Naive thymus-derived CD8-positive, alpha-beta T cell (primary cell): ENCODE results near the gene RAB38. TPM values are rescaled to one million over a fixed set of nuclear protein-coding genes. Genes with fewer than 3 reads are reported as not detected.

ENCODE experiments used
- ATAC-seq, 2 donors: fragments of 150-1000 bp; cut with Tn5 transposase in 1 of 2; sonication (Bioruptor Pico), chemical (Tn5 transposase) in 1 of 2; 1 replicate in 1 of 2; 2 replicates in 1 of 2; pipeline ENCODE4 v1.10.0; 2021; ENCODE audit warnings: mild to moderate bottlenecking in 2 of 2, moderate library complexity in 2 of 2
- POLR2A ChIA-PET: fragments of 350-600 bp; sonication (Branson Sonifier 250); formaldehyde crosslinking; loops from one replicate; lab custom pipeline; 2021; ENCODE audit warnings: antibody characterized with exemption; lab: Charles Lee
- DNase-seq, 10 donors: peaks; one replicate each; pipeline versions ENCODE4 v3.0.0 to v3.0.0-alpha.2; 2020 to 2022
- H3K27ac Mint-ChIP-seq, 10 donors: one replicate each; pipeline ENCODE4 v1.8.0; 2020 to 2022; ENCODE audit warnings: mild to moderate bottlenecking in 10 of 10, mixed read lengths in 10 of 10, moderate library complexity in 4 of 10, inconsistent platforms in 1 of 10
- H3K27me3 Mint-ChIP-seq, 5 donors: one replicate each; pipeline ENCODE4 v1.8.0; 2021 to 2022; ENCODE audit warnings: mixed read lengths in 5 of 5
- H3K36me3 Mint-ChIP-seq, 3 donors: one replicate each; pipeline ENCODE4 v1.8.0; 2020 to 2022; ENCODE audit warnings: mixed read lengths in 3 of 3, mild to moderate bottlenecking in 2 of 3, inconsistent platforms in 1 of 3
- H3K4me1 Mint-ChIP-seq, 4 donors: one replicate each; pipeline ENCODE4 v1.8.0; 2021 to 2022; ENCODE audit warnings: mixed read lengths in 4 of 4
- H3K4me3 Mint-ChIP-seq, 10 donors: one replicate each; pipeline ENCODE4 v1.8.0; 2020 to 2022; ENCODE audit warnings: mild to moderate bottlenecking in 10 of 10, mixed read lengths in 10 of 10, moderate library complexity in 6 of 10, inconsistent platforms in 1 of 10
- H3K9me3 Mint-ChIP-seq, 9 donors: one replicate each; pipeline ENCODE4 v1.8.0; 2020 to 2022; ENCODE audit warnings: mixed read lengths in 9 of 9, mild to moderate bottlenecking in 3 of 9, inconsistent platforms in 1 of 9, moderate library complexity in 1 of 9
- polyA plus RNA-seq, 3 donors: library from polyadenylated mRNA; unstranded; fragments of 300-500 nt; fragmentation: Illumina TruSeq; gene quantifications; one replicate each; pipeline ENCODE4 v1.2.3, GENCODE V29; 2021
- total RNA-seq, 8 experiments: library from RNA in 2 of 8; stranded (reverse) in 2 of 8; gene quantifications; one replicate each; pipeline ENCODE4 v1.2.3 and lab custom pipeline; 2021 to 2026

RAB38 gene
- total and polyA plus RNA-seq, 5 experiments from 2014 or later, result 0.75 to 1.0 (median 0.83) TPM; not detected in 1

DNA sequence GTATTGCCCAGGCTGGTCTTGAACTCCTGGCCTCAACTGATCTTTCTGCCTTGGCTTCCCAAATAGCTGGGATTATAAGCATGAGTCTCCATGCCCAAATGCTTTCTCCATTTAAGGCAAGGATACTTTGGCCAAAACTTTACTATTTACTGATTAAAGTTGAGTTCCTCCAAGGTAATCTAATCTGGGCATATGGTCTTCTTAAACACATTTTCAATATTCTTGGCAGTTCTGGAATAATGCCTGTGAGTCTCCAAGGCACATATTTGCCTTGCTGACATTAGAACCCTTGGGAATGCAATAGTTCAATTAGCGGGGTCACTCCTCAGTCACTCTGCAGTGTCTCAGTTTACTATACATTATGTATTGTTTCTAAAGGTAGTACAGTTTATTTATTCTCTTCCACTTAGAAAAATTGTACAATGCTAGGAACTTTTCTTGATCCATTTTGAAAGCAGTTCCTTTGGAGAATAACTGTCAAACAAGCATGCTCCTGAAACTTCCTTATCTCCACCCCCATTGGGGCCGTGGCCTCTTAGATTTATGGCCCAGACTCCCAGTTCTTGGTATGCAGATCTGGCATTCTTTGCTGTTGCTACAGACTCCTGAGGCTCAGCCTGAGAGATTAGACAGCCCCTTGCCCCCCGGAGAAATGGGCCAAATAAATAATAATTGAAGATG lies 13.1 kb upstream of the RAB38 start:
- peaks cover 0 to 4% (median 1%) of the 10 kb centered on the region in 5 donors for H3K27me3 Mint-ChIP-seq
- H3K9me3 Mint-ChIP-seq, result peaks cover 0 to 17% (median 3%) of the 10 kb centered on the region in 9 donors
- POLR2A ChIA-PET, result no interaction called here
- no peak for ATAC-seq
- no peak overlapping the region for H3K27ac Mint-ChIP-seq
- H3K4me1 Mint-ChIP-seq, result no peaks in the 10 kb centered on the region
- no peak for DNase-seq
- H3K4me3 Mint-ChIP-seq, result no peak overlapping the region
- H3K36me3 Mint-ChIP-seq, result peaks cover 0 to 7% (median 2%) of the 10 kb centered on the region in 3 donors

- DNase-seq (no peak), ATAC-seq (no peak)
- POLR2A ChIA-PET, result no interaction called here
- Mint-ChIP-seq H3K36me3 (peaks cover 0 to 7% (median 2%) of the 10 kb centered on the region in 3 donors), H3K9me3 (peaks cover 0 to 12% (median 3%) of the 10 kb centered on the region in 9 donors), H3K27ac (no peak overlapping the region), H3K4me1 (peaks cover 0 to 8% (median 0%) of the 10 kb centered on the region in 4 donors), H3K27me3 (peaks cover 0 to 5% (median 2%) of the 10 kb centered on the region in 5 donors), H3K4me3 (no peak overlapping the region)
Observed at GRCh38 chr11:88183233-88183632, 8.0 kb upstream of the RAB38 start.

DNA sequence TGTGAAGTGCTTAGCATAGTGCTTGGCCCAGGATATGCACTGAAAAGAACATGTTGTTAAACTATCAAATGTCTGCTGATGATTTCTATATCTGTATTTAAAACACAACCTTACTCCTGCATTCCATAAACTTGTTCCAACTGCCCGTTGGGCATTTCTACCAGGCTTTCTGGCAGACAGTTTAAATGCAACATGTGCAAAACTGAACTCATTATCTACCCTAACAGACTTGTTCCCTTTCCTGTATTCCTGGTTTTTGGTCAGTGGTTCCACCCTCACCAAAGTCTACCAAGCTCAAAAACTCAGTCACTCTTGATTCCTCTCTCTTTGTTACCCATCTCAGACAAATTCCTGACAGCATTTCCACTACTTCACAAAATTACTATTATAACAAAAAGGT lies 6.5 kb upstream of the RAB38 start:
- ATAC-seq (no peak), DNase-seq (no peak)
- Mint-ChIP-seq H3K27ac (no peak overlapping the region), H3K36me3 (peaks cover 0 to 7% (median 0%) of the 10 kb centered on the region in 3 donors), H3K27me3 (peaks cover 0 to 5% (median 4%) of the 10 kb centered on the region in 5 donors), H3K4me3 (no peak overlapping the region), H3K9me3 (peaks cover 0 to 8% (median 0%) of the 10 kb centered on the region in 9 donors), H3K4me1 (peaks cover 0 to 8% (median 0%) of the 10 kb centered on the region in 4 donors)
- POLR2A ChIA-PET, result no interaction called here

GRCh38 chr11:88179971-88180629 lies 4.9 kb upstream of the RAB38 start:
- POLR2A ChIA-PET, result no interaction called here
- peaks cover 0 to 2% (median 0%) of the 10 kb centered on the region in 9 donors for H3K9me3 Mint-ChIP-seq
- DNase-seq, result no peak
- no peaks in the 10 kb centered on the region for H3K36me3 Mint-ChIP-seq
- H3K4me3 Mint-ChIP-seq, result no peak overlapping the region
- H3K27me3 Mint-ChIP-seq, result peaks cover 0 to 7% (median 4%) of the 10 kb centered on the region in 5 donors
- ATAC-seq, result no peak
- no peak overlapping the region for H3K27ac Mint-ChIP-seq
- H3K4me1 Mint-ChIP-seq, result peaks cover 0 to 17% (median 2%) of the 10 kb centered on the region in 4 donors

GRCh38 chr11:88179141-88179540 lies 3.9 kb upstream of the RAB38 start:
- Mint-ChIP-seq H3K9me3 (no peaks in the 10 kb centered on the region), H3K27ac (peak overlapping the region in 2 of 10 donors; percentile 11 to 32), H3K36me3 (no peaks in the 10 kb centered on the region), H3K4me3 (no peak overlapping the region), H3K27me3 (peaks cover 0 to 10% (median 4%) of the 10 kb centered on the region in 5 donors), H3K4me1 (peaks cover 2 to 27% (median 10%) of the 10 kb centered on the region in 4 donors)
- POLR2A ChIA-PET, result no interaction called here
- ATAC-seq (no peak), DNase-seq (no peak)

DNA sequence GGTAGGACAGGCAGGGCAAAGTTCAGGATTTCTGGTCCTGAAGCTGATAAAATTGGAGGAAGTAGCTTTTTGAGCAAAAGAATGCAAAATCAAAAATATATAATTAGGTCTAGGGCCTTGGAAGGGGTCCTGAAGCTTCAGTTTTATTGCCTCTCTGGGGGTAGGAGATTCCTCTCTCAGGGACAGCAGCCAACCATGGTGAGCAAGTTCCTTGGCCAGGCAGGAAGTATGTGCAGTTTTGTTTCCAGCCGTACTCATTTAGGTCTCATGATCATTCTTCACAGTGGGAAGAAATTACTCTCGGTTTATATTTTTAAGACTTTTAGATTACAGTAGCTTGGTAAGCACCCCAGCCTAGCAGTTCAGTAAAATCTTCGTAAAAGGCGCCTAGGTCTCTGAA lies 2.9 kb upstream of the RAB38 start:
- H3K4me1 Mint-ChIP-seq, result peaks cover 2 to 30% (median 10%) of the 10 kb centered on the region in 4 donors
- POLR2A ChIA-PET, result no interaction called here
- H3K27ac Mint-ChIP-seq, result no peak overlapping the region

DNA sequence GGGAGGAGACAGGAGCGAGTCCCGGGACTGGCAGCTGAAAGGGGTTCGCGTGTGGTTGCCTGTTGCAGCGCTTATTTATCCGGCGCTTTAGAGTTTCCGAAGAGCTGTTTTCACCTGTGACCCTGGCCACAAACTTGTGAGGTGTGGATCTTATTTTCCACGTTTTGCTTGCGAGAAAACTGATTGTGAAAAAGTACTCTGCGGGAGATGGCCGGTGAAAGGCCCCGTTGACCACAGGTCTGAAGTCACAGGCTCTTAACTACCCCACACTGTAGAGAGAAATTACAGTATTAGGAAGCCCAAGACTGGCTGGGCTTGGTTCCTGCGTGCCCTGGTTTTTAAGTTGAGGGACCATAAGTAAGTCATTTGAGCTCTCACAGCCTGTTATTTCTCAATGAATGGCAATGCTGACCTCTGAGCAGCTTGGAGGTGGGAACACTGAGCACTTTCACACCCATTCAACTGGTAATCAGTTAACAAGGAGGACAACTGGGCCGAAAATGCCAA lies 379 bp upstream of the RAB38 start:
- Mint-ChIP-seq H3K9me3 (no peaks in the 10 kb centered on the region), H3K4me1 (peaks cover 2 to 30% (median 10%) of the 10 kb centered on the region in 4 donors), H3K4me3 (peak overlapping the region in 9 of 10 donors; percentile 8 to 84 (median 71)), H3K36me3 (no peaks in the 10 kb centered on the region), H3K27ac (no peak overlapping the region), H3K27me3 (peaks cover 0 to 11% (median 2%) of the 10 kb centered on the region in 5 donors)
- POLR2A ChIA-PET, result interaction anchor here (0.6 kb wide), 1 partner anchor 172 kb away, joined by 4 read pairs; no protein-coding TSS in a partner anchor
- DNase-seq, result no peak
- peak in 1 of 2 donors; percentile 10 for ATAC-seq

More for the DNA sequence above, 2.9 kb upstream of the RAB38 start:
- Mint-ChIP-seq H3K9me3 (no peaks in the 10 kb centered on the region), H3K27me3 (peaks cover 0 to 11% (median 3%) of the 10 kb centered on the region in 5 donors), H3K4me3 (no peak overlapping the region), H3K36me3 (no peaks in the 10 kb centered on the region)
- ATAC-seq, result no peak
- DNase-seq, result no peak

- POLR2A ChIA-PET, result no interaction called here
- H3K4me1 Mint-ChIP-seq, result peaks cover 2 to 27% (median 10%) of the 10 kb centered on the region in 4 donors
- H3K4me3 Mint-ChIP-seq, result peak overlapping the region in 7 of 10 donors; percentile 8 to 84 (median 78)
- no peak for ATAC-seq
- peaks cover 0 to 11% (median 4%) of the 10 kb centered on the region in 5 donors for H3K27me3 Mint-ChIP-seq
- no peak for DNase-seq
- no peaks in the 10 kb centered on the region for H3K9me3 Mint-ChIP-seq
- H3K27ac Mint-ChIP-seq, result no peak overlapping the region
- no peaks in the 10 kb centered on the region for H3K36me3 Mint-ChIP-seq
Observed at GRCh38 chr11:88173956-88174355, 1.3 kb downstream of the RAB38 start.

- POLR2A ChIA-PET, result no interaction called here
- ATAC-seq, result no peak
- Mint-ChIP-seq H3K27me3 (peaks cover 0 to 9% (median 7%) of the 10 kb centered on the region in 5 donors), H3K4me3 (no peak overlapping the region), H3K27ac (no peak overlapping the region), H3K36me3 (no peaks in the 10 kb centered on the region), H3K9me3 (no peaks in the 10 kb centered on the region), H3K4me1 (peaks cover 2 to 22% (median 10%) of the 10 kb centered on the region in 4 donors)
- DNase-seq, result no peak
Observed at GRCh38 chr11:88171982-88172381, 3.3 kb downstream of the RAB38 start.

DNA sequence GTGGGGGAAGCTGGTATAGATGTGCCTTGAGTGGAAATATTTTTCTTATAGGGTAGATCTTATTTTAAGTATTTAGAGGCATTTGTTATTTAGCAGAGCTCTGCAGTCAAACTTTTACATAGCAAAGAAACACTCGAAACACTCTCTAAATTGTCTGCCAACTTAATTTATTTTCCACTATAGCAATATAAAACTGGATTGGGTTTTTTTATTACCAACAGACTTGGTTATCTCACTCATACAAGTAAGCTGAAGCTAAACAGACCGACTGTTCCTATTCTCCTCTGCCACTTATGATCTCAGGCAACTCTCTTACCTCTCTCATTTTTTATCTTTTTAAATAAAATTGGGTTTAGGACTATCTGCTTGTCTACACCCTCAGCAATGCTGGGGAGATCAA lies 4.6 kb downstream of the RAB38 start:
- Mint-ChIP-seq H3K4me3 (no peak overlapping the region), H3K27me3 (peaks cover 0 to 9% (median 7%) of the 10 kb centered on the region in 5 donors), H3K27ac (no peak overlapping the region), H3K4me1 (peaks cover 2 to 17% (median 10%) of the 10 kb centered on the region in 4 donors), H3K36me3 (no peaks in the 10 kb centered on the region), H3K9me3 (no peaks in the 10 kb centered on the region)
- DNase-seq (no peak), ATAC-seq (no peak)
- POLR2A ChIA-PET, result no interaction called here

DNA sequence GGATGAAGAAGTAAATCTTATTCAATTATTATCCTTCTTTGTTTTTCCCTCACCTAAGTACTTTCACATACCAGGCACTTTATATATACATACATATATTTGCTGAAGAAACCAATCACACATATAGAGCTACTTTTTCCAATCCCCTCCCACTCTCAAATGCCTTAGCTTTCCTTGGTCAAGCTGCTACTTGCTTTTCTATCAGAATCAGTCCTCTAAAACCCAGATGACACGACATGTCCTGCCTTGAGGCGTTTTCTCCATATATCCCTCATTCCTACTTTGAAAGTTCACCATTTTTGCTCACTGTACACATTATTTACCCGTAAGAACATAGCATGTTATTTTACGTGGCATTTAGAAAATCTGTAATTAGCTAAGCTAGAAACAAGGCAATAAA lies 5.4 kb downstream of the RAB38 start:
- Mint-ChIP-seq H3K27ac (no peak overlapping the region), H3K4me3 (no peak overlapping the region), H3K27me3 (peaks cover 0 to 9% (median 7%) of the 10 kb centered on the region in 5 donors), H3K9me3 (no peaks in the 10 kb centered on the region), H3K36me3 (no peaks in the 10 kb centered on the region), H3K4me1 (peaks cover 2 to 11% (median 7%) of the 10 kb centered on the region in 4 donors)
- ATAC-seq (no peak), DNase-seq (no peak)
- POLR2A ChIA-PET, result no interaction called here

DNA sequence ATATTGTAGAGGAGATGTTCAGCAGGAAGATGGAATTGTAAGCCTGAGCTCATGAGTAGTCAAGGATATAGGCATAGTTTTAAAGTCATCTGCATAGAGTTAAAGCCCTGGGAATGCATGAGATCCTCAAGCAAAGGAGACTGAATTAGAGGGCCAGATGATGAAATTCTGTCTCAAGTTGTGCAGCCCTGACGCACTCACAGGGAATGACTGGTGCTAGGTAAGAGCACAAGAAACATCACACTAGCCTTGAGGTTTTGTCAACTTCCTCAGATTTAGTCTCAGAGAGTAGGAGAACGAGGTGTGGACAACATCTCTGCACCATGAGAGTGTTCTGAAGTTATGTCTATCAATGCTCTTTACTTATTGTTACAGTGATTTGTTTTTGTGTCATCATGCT lies 5.8 kb downstream of the RAB38 start:
- peaks cover 2 to 7% (median 4%) of the 10 kb centered on the region in 4 donors for H3K4me1 Mint-ChIP-seq
- POLR2A ChIA-PET, result no interaction called here
- no peaks in the 10 kb centered on the region for H3K36me3 Mint-ChIP-seq
- DNase-seq (no peak), ATAC-seq (no peak)
- H3K9me3 Mint-ChIP-seq, result no peaks in the 10 kb centered on the region
- no peak overlapping the region for H3K27ac Mint-ChIP-seq
- peaks cover 0 to 9% (median 6%) of the 10 kb centered on the region in 5 donors for H3K27me3 Mint-ChIP-seq
- no peak overlapping the region for H3K4me3 Mint-ChIP-seq

DNA sequence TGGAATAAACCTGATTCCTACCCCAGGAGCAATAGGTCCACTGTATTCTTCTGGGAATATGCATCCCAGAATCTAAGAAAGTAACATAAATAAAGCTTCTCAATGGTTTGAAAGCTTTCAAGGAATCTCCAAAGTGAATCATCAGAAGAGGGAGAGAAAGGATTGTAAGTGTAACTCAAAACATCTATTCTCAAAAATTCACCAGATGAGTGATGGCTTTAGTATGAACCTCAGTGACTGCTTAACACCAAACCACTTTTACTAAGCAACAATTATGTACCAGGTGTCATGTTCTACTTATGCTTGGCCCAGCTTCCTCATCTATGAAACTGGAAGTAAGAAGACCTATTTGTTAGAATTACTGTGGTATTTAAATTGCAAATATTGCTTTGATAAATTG lies 7.4 kb downstream of the RAB38 start:
- Mint-ChIP-seq H3K27me3 (peaks cover 0 to 12% (median 2%) of the 10 kb centered on the region in 5 donors), H3K36me3 (no peaks in the 10 kb centered on the region), H3K9me3 (no peaks in the 10 kb centered on the region), H3K27ac (no peak overlapping the region), H3K4me3 (no peak overlapping the region), H3K4me1 (no peaks in the 10 kb centered on the region)
- ATAC-seq (no peak), DNase-seq (no peak)
- POLR2A ChIA-PET, result no interaction called here
